ENCODE data around the gene MOB2.

MOB2 gene

GRCh38 chr11:1473786-1474185 lies 12.8 kb downstream of the MOB2 start:
- no peak overlapping the region for H3K4me3 ChIP-seq (ENCODE audit: low read depth, low read length)

- H3K4me3 ChIP-seq (ENCODE audit: low read depth, low read length): no peak overlapping the region
These were observed 13.5 kb downstream of the MOB2 start for GRCh38 chr11:1473011-1473628.

GRCh38 chr11:1472180-1473005 lies 14.2 kb downstream of the MOB2 start:
- H3K4me3 ChIP-seq (ENCODE audit: low read depth, low read length): no peak overlapping the region

GRCh38 chr11:1471736-1472135 lies 14.8 kb downstream of the MOB2 start:
- H3K4me3 ChIP-seq (ENCODE audit: low read depth, low read length): no peak overlapping the region

GRCh38 chr11:1470681-1471611 lies 15.6 kb downstream of the MOB2 start:
- no peak overlapping the region for H3K4me3 ChIP-seq (ENCODE audit: low read depth, low read length)

GRCh38 chr11:1469911-1470680 lies 16.5 kb downstream of the MOB2 start:
- no peak overlapping the region for H3K4me3 ChIP-seq (ENCODE audit: low read depth, low read length)

- H3K4me3 ChIP-seq (ENCODE audit: low read depth, low read length): no peak overlapping the region
These were observed 17.2 kb downstream of the MOB2 start for GRCh38 chr11:1469287-1469910.

GRCh38 chr11:1468473-1469066 lies 18.0 kb downstream of the MOB2 start:
- no peak overlapping the region for H3K4me3 ChIP-seq (ENCODE audit: low read depth, low read length)

- H3K4me3 ChIP-seq (ENCODE audit: low read depth, low read length): no peak overlapping the region
These were observed 18.6 kb downstream of the MOB2 start for GRCh38 chr11:1468002-1468401.

- H3K4me3 ChIP-seq (ENCODE audit: low read depth, low read length): no peak overlapping the region
These were observed 19.3 kb downstream of the MOB2 start for GRCh38 chr11:1467270-1467669.

GRCh38 chr11:1466784-1467183 lies 19.8 kb downstream of the MOB2 start:
- H3K4me3 ChIP-seq (ENCODE audit: low read depth, low read length): no peak overlapping the region

- H3K4me3 ChIP-seq (ENCODE audit: low read depth, low read length): no peak overlapping the region
These were observed 23.5 kb downstream of the MOB2 start for GRCh38 chr11:1463056-1463455.

- no peak overlapping the region for H3K4me3 ChIP-seq (ENCODE audit: low read depth, low read length)
These were observed 23.9 kb downstream of the MOB2 start for GRCh38 chr11:1462698-1462975.

- H3K4me3 ChIP-seq (ENCODE audit: low read depth, low read length): no peak overlapping the region
These were observed 24.5 kb downstream of the MOB2 start for GRCh38 chr11:1461826-1462697.

- no peak overlapping the region for H3K4me3 ChIP-seq (ENCODE audit: low read depth, low read length)
These were observed 25.4 kb downstream of the MOB2 start for GRCh38 chr11:1460986-1461825.

GRCh38 chr11:1460396-1460985 lies 26.1 kb downstream of the MOB2 start:
- no peak overlapping the region for H3K4me3 ChIP-seq (ENCODE audit: low read depth, low read length)

- H3K4me3 ChIP-seq (ENCODE audit: low read depth, low read length): no peak overlapping the region
These were observed 26.7 kb downstream of the MOB2 start for GRCh38 chr11:1459764-1460395.
